ENCODE data around the gene GLB1L3. TPM values are rescaled to one million over a fixed set of nuclear protein-coding genes. Genes with fewer than 3 reads are reported as not detected.

GLB1L3 gene
- total RNA-seq, 1 donor from 2014 or later, result not detected

DNA sequence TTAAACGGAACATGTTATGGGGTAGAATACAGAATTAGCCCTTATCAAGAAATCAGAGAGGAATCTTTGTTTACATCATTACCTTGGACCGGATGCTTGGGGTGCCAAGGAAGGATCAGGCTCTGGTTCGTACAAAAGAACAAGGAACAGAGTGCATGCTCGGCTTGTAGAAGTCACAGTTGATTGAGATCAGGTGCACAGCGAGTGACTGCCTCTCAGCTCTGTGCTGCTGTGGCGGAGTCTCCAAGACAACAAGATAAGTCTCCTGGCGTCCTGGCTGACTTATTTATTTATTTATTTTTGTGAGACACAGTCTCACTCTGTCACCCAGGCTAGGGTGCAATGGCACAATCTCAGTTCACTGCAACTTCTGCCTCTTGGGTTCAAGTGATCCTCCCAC lies 87.4 kb downstream of the GLB1L3 start:
- H3K79me2 ChIP-seq (ENCODE audit: low read depth), result no peaks in the 10 kb centered on the region
- H3K27me3 Mint-ChIP-seq (ENCODE audit: insufficient read depth, low read depth), result peaks cover 6% of the 10 kb centered on the region
- H3F3A ChIP-seq (ENCODE audit: low read depth), result no peaks in the 10 kb centered on the region
- no peak for DNase-seq (ENCODE audit: low spot score)
- peaks cover 3% of the 10 kb centered on the region for H3K36me3 Mint-ChIP-seq
- no peaks in the 10 kb centered on the region for H3K9me3 ChIP-seq (ENCODE audit: low read depth)
- H3K27me3 ChIP-seq, result peaks cover 4% of the 10 kb centered on the region
- peaks cover 15% of the 10 kb centered on the region for H3K4me1 Mint-ChIP-seq
- H3K4me1 ChIP-seq, result no peaks in the 10 kb centered on the region
- H3K36me3 ChIP-seq, result no peaks in the 10 kb centered on the region
- no peak overlapping the region for H3K27ac Mint-ChIP-seq
- H4K20me1 ChIP-seq (ENCODE audit: low read depth), result no peaks in the 10 kb centered on the region
- no peak overlapping the region for H3K4me2 ChIP-seq
- no peak overlapping the region for H3K4me3 Mint-ChIP-seq
- no peak for TF ChIP-seq EZH2phosphoT487 (IDR thresholded peaks at IDR 0.05)
- TF ChIP-seq EZH2 (IDR thresholded peaks at IDR 0.05), result no peak
- TF ChIP-seq, protein P1, sequence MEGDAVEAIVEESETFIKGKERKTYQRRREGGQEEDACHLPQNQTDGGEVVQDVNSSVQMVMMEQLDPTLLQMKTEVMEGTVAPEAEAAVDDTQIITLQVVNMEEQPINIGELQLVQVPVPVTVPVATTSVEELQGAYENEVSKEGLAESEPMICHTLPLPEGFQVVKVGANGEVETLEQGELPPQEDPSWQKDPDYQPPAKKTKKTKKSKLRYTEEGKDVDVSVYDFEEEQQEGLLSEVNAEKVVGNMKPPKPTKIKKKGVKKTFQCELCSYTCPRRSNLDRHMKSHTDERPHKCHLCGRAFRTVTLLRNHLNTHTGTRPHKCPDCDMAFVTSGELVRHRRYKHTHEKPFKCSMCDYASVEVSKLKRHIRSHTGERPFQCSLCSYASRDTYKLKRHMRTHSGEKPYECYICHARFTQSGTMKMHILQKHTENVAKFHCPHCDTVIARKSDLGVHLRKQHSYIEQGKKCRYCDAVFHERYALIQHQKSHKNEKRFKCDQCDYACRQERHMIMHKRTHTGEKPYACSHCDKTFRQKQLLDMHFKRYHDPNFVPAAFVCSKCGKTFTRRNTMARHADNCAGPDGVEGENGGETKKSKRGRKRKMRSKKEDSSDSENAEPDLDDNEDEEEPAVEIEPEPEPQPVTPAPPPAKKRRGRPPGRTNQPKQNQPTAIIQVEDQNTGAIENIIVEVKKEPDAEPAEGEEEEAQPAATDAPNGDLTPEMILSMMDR (IDR thresholded peaks at IDR 0.05), result no peak
- H3K9ac ChIP-seq, result no peak overlapping the region
- H2AFZ ChIP-seq (replicated peaks), result no peak overlapping the region
- H3K27ac ChIP-seq, result no peak overlapping the region
- H3K4me3 ChIP-seq, result no peak overlapping the region
- H3K9me3 Mint-ChIP-seq, result no peaks in the 10 kb centered on the region

- TF ChIP-seq EZH2 (IDR thresholded peaks at IDR 0.05) (no peak), EZH2phosphoT487 (IDR thresholded peaks at IDR 0.05) (no peak)
- TF ChIP-seq, protein P1 (IDR thresholded peaks at IDR 0.05), result no peak
- Mint-ChIP-seq H3K36me3 (peaks cover 3% of the 10 kb centered on the region), H3K4me1 (peaks cover 15% of the 10 kb centered on the region)
Observed at GRCh38 chr11:134364261-134364660, 88.1 kb downstream of the GLB1L3 start.

GRCh38 chr11:134365011-134365925 lies 89.1 kb downstream of the GLB1L3 start:
- H4K20me1 ChIP-seq (ENCODE audit: low read depth), result no peaks in the 10 kb centered on the region
- no peak overlapping the region for H2AFZ ChIP-seq (replicated peaks)
- TF ChIP-seq, protein P1 (IDR thresholded peaks at IDR 0.05), result no peak
- TF ChIP-seq EZH2phosphoT487 (IDR thresholded peaks at IDR 0.05), result no peak
- TF ChIP-seq EZH2 (IDR thresholded peaks at IDR 0.05), result no peak
- H3K4me3 Mint-ChIP-seq, result no peak overlapping the region
- no peak overlapping the region for H3K27ac Mint-ChIP-seq
- H3K27me3 Mint-ChIP-seq (ENCODE audit: insufficient read depth, low read depth), result peaks cover 9% of the 10 kb centered on the region
- no peak overlapping the region for H3K4me3 ChIP-seq
- H3F3A ChIP-seq (ENCODE audit: low read depth), result no peaks in the 10 kb centered on the region
- no peaks in the 10 kb centered on the region for H3K9me3 Mint-ChIP-seq
- no peaks in the 10 kb centered on the region for H3K9me3 ChIP-seq (ENCODE audit: low read depth)
- no peak for DNase-seq (ENCODE audit: low spot score)
- no peak overlapping the region for H3K27ac ChIP-seq
- no peaks in the 10 kb centered on the region for H3K4me1 ChIP-seq
- peaks cover 11% of the 10 kb centered on the region for H3K4me1 Mint-ChIP-seq
- H3K27me3 ChIP-seq, result no peaks in the 10 kb centered on the region
- no peaks in the 10 kb centered on the region for H3K79me2 ChIP-seq (ENCODE audit: low read depth)
- no peak overlapping the region for H3K4me2 ChIP-seq
- H3K36me3 ChIP-seq, result no peaks in the 10 kb centered on the region
- no peak overlapping the region for H3K9ac ChIP-seq
- peaks cover 8% of the 10 kb centered on the region for H3K36me3 Mint-ChIP-seq

More at GRCh38 chr11:134364261-134364660, 88.1 kb downstream of the GLB1L3 start:
- Histone ChIP-seq H2AFZ (replicated peaks) (no peak overlapping the region), H3K9ac (no peak overlapping the region), H3K36me3 (no peaks in the 10 kb centered on the region), H3K4me2 (no peak overlapping the region), H3F3A (ENCODE audit: low read depth) (no peaks in the 10 kb centered on the region), H4K20me1 (ENCODE audit: low read depth) (no peaks in the 10 kb centered on the region), H3K4me1 (no peaks in the 10 kb centered on the region), H3K9me3 (ENCODE audit: low read depth) (no peaks in the 10 kb centered on the region), H3K27me3 (peaks cover 4% of the 10 kb centered on the region), H3K4me3 (no peak overlapping the region), H3K79me2 (ENCODE audit: low read depth) (no peaks in the 10 kb centered on the region), H3K27ac (no peak overlapping the region)
- Mint-ChIP-seq H3K27ac (no peak overlapping the region), H3K4me3 (no peak overlapping the region), H3K9me3 (no peaks in the 10 kb centered on the region), H3K27me3 (ENCODE audit: insufficient read depth, low read depth) (peaks cover 11% of the 10 kb centered on the region)
- no peak for DNase-seq (ENCODE audit: low spot score)

Measured in neural progenitor cell (in vitro differentiated cells).